CD14-positive monocyte (primary cell): ENCODE results near the gene KSR1. TPM values are rescaled to one million over a fixed set of nuclear protein-coding genes. Genes with fewer than 3 reads are reported as not detected.
A peak's percentile ranks its signal among the peaks of the same experiment; 100 is the strongest.

Experiments
- DNase-seq, 3 donors: peaks; one replicate each; pipeline ENCODE4 v3.0.0-alpha.2; 2011 to 2022
- H2AFZ ChIP-seq: 2 replicates; pipeline ENCODE4 v1.6.0; 2012; ENCODE audit warnings: mild to moderate bottlenecking, low read depth, low read length, inconsistent platforms; ENCODE audit not compliant: insufficient read depth, poor library complexity, severe bottlenecking
- H3K27ac ChIP-seq, 2 donors: 1 replicate in 1 of 2; 2 replicates in 1 of 2; pipeline ENCODE4 v1.5.1; 2012 to 2013; ENCODE audit warnings: low read length in 2 of 2, control low read depth in 1 of 2, inconsistent platforms in 1 of 2, low read depth in 1 of 2, mild to moderate bottlenecking in 1 of 2
- H3K27me3 ChIP-seq, 2 donors: one replicate each; pipeline versions ENCODE4 v1.6.0 to v1.6.1; 2011 to 2013; ENCODE audit warnings: low read length in 2 of 2; ENCODE audit not compliant: control insufficient read depth in 2 of 2, insufficient read depth in 2 of 2
- H3K36me3 ChIP-seq, 2 donors: replicated peaks in 1 of 2; 1 replicate in 1 of 2; 2 replicates in 1 of 2; pipeline versions ENCODE4 v1.5.1 to v1.6.1; 2012 to 2013; ENCODE audit warnings: low read length in 2 of 2, control low read depth in 1 of 2, inconsistent platforms in 1 of 2, mild to moderate bottlenecking in 1 of 2; ENCODE audit not compliant: insufficient read depth in 2 of 2, control insufficient read depth in 1 of 2
- H3K4me1 ChIP-seq, 2 donors: 1 replicate in 1 of 2; 2 replicates in 1 of 2; pipeline versions ENCODE4 v1.5.1 to v1.6.1; 2012 to 2013; ENCODE audit warnings: low read length in 2 of 2, control low read depth in 1 of 2, inconsistent platforms in 1 of 2, mild to moderate bottlenecking in 1 of 2, moderate library complexity in 1 of 2; ENCODE audit not compliant: insufficient read depth in 2 of 2, control insufficient read depth in 1 of 2
- H3K4me2 ChIP-seq: replicated peaks from 2 replicates; pipeline ENCODE3; 2012; ENCODE audit warnings: low read length, moderate library complexity, mild to moderate bottlenecking; ENCODE audit not compliant: poor library complexity, severe bottlenecking; ENCODE audit errors: extremely low read depth
- H3K4me3 ChIP-seq, 3 experiments: fragments of 200-600 bp in 1 of 3; sonication (generic) in 1 of 3; replicated peaks in 1 of 3; 1 replicate in 2 of 3; 2 replicates in 1 of 3; pipeline ENCODE4 v1.5.1; 2011 to 2013; ENCODE audit warnings: low read length in 3 of 3, mild to moderate bottlenecking in 3 of 3, control low read depth in 2 of 3, low read depth in 2 of 3, inconsistent platforms in 1 of 3, moderate library complexity in 1 of 3
- H3K79me2 ChIP-seq: 2 replicates; pipeline ENCODE4 v1.6.0; 2012; ENCODE audit warnings: mild to moderate bottlenecking, control low read depth, inconsistent platforms, low read length, moderate library complexity; ENCODE audit not compliant: insufficient read depth
- H3K9ac ChIP-seq: 2 replicates; pipeline ENCODE4 v1.6.0; 2017; ENCODE audit warnings: low read length, mild to moderate bottlenecking; ENCODE audit not compliant: insufficient read depth, poor library complexity, severe bottlenecking
- H3K9me3 ChIP-seq, 2 donors: replicated peaks in 1 of 2; 1 replicate in 1 of 2; 2 replicates in 1 of 2; pipeline versions ENCODE4 v1.5.1 to v1.6.1; 2012 to 2013; ENCODE audit warnings: low read length in 2 of 2, control low read depth in 1 of 2; ENCODE audit not compliant: control insufficient read depth in 1 of 2, insufficient read depth in 1 of 2
- H4K20me1 ChIP-seq: 2 replicates; pipeline ENCODE4 v1.6.0; 2012; ENCODE audit warnings: mild to moderate bottlenecking, low read length, control low read depth, moderate library complexity; ENCODE audit not compliant: insufficient read depth
- H3K27ac Mint-ChIP-seq, 7 donors: one replicate each; pipeline ENCODE4 v1.8.0; 2020; ENCODE audit warnings: mild to moderate bottlenecking in 7 of 7, mixed read lengths in 7 of 7, moderate library complexity in 6 of 7, inconsistent platforms in 2 of 7
- H3K27me3 Mint-ChIP-seq, 3 donors: one replicate each; pipeline ENCODE4 v1.8.0; 2021 to 2022; ENCODE audit warnings: low read depth in 3 of 3, mild to moderate bottlenecking in 3 of 3, mixed read lengths in 3 of 3, moderate library complexity in 3 of 3, inconsistent platforms in 1 of 3
- H3K36me3 Mint-ChIP-seq, 2 donors: one replicate each; pipeline ENCODE4 v1.8.0; 2020; ENCODE audit warnings: mixed read lengths in 2 of 2, inconsistent platforms in 1 of 2, mild to moderate bottlenecking in 1 of 2
- H3K4me1 Mint-ChIP-seq: one replicate; pipeline ENCODE4 v1.8.0; 2020; ENCODE audit warnings: mild to moderate bottlenecking, mixed read lengths
- H3K4me3 Mint-ChIP-seq, 2 donors: one replicate each; pipeline ENCODE4 v1.8.0; 2020; ENCODE audit warnings: mild to moderate bottlenecking in 2 of 2, mixed read lengths in 2 of 2, moderate library complexity in 1 of 2
- H3K9me3 Mint-ChIP-seq, 7 donors: one replicate each; pipeline ENCODE4 v1.8.0; 2020 to 2022; ENCODE audit warnings: mixed read lengths in 7 of 7, mild to moderate bottlenecking in 6 of 7, moderate library complexity in 6 of 7, inconsistent platforms in 2 of 7
- WGBS: methylation state at CpG from one replicate; pipeline ENCODE4 v1.1.5; 2013; ENCODE audit warnings: missing lambda C conversion rate; ENCODE audit not compliant: insufficient coverage; 5-methylcytosine and 5-hydroxymethylcytosine counted together
- intact Hi-C, 2 donors: fragments of 100-400 bp; cut with micrococcal nuclease; formaldehyde crosslinking; loops; one replicate each; pipeline versions ENCODE4 v1.15.0 to v1.15.1; 2023
- polyA plus RNA-seq, 3 donors: library from polyadenylated mRNA; depleted of rRNA in 1 of 3; unstranded in 2 of 3; stranded (reverse) in 1 of 3; fragments of 300-500 nt in 2 of 3; fragments of >200 nt in 1 of 3; fragmentation: Illumina TruSeq in 2 of 3; gene quantifications; 1 replicate in 2 of 3; 2 replicates in 1 of 3; pipeline ENCODE4 v1.2.3, GENCODE V29; 2012 to 2021
- TF ChIP-seq, protein P1 (sequence below): fragments of 200-600 bp; IDR thresholded peaks from one replicate; pipeline ENCODE4 v1.8.0; 2022; ENCODE audit warnings: antibody characterized with exemption, mild to moderate bottlenecking

Gene KSR1
- polyA plus RNA-seq, 3 donors, result 1.2 to 111 (median 4.2) TPM

DNA sequence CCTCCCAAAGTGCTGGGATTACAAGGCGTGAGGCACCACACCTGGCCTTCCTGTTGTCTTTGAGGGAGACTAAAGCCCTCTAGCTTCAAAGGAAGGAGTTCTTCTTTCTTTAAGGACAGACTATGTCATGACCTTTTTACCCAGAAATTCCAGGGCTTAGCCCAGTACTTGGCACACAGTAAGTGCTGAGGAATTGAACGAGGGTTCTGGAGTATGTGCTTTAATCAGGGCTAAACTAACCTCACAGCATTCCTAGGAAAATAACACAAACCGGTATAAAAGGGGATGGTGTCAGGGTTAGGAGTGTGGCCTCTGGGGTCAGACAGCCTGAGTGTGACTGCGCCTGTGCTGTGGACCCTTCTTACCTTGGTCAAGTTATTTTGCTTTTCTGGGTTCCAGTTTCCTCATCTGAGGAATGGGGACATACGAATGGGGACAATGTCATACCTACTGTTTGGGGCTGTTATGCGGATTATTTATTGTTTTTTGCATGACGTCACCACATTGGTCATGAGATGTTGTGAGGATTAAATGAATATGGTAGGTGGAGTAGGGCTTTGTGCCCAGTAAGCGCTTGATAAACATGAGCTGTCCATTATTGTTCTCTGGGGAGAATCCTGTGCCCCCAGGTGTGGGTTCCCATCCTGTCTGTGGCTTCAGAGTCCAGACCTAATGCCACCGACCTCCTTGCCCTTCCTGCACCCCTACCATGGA lies 21.9 kb downstream of the KSR1 start:
- no peak overlapping the region for H3K9ac ChIP-seq
- H3K4me1 Mint-ChIP-seq, result peaks cover 70% of the 10 kb centered on the region
- H3K4me2 ChIP-seq, result no peak overlapping the region
- H3K9me3 Mint-ChIP-seq, result no peaks in the 10 kb centered on the region
- H3K36me3 Mint-ChIP-seq, result peaks cover 5 to 10% of the 10 kb centered on the region in 2 donors
- TF ChIP-seq, protein P1, sequence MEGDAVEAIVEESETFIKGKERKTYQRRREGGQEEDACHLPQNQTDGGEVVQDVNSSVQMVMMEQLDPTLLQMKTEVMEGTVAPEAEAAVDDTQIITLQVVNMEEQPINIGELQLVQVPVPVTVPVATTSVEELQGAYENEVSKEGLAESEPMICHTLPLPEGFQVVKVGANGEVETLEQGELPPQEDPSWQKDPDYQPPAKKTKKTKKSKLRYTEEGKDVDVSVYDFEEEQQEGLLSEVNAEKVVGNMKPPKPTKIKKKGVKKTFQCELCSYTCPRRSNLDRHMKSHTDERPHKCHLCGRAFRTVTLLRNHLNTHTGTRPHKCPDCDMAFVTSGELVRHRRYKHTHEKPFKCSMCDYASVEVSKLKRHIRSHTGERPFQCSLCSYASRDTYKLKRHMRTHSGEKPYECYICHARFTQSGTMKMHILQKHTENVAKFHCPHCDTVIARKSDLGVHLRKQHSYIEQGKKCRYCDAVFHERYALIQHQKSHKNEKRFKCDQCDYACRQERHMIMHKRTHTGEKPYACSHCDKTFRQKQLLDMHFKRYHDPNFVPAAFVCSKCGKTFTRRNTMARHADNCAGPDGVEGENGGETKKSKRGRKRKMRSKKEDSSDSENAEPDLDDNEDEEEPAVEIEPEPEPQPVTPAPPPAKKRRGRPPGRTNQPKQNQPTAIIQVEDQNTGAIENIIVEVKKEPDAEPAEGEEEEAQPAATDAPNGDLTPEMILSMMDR, result no peak
- no peak overlapping the region for H3K27ac Mint-ChIP-seq
- intact Hi-C loops, result no loop called here
- peaks cover 82% of the 10 kb centered on the region for H4K20me1 ChIP-seq
- no peaks in the 10 kb centered on the region for H3K27me3 ChIP-seq
- no peak overlapping the region for H3K4me3 ChIP-seq
- peaks cover 94% of the 10 kb centered on the region for H3K79me2 ChIP-seq
- no peaks in the 10 kb centered on the region for H3K9me3 ChIP-seq
- 91% methylated on average over 5 of the region's 9 CpGs for WGBS
- no peaks in the 10 kb centered on the region for H3K36me3 ChIP-seq
- H3K4me3 Mint-ChIP-seq, result no peak overlapping the region
- H3K27ac ChIP-seq, result no peak overlapping the region
- peaks cover 0 to 2% (median 0%) of the 10 kb centered on the region in 3 donors for H3K27me3 Mint-ChIP-seq
- no peak for DNase-seq
- no peak overlapping the region for H2AFZ ChIP-seq
- peaks cover 24 to 40% of the 10 kb centered on the region in 2 donors for H3K4me1 ChIP-seq

DNA sequence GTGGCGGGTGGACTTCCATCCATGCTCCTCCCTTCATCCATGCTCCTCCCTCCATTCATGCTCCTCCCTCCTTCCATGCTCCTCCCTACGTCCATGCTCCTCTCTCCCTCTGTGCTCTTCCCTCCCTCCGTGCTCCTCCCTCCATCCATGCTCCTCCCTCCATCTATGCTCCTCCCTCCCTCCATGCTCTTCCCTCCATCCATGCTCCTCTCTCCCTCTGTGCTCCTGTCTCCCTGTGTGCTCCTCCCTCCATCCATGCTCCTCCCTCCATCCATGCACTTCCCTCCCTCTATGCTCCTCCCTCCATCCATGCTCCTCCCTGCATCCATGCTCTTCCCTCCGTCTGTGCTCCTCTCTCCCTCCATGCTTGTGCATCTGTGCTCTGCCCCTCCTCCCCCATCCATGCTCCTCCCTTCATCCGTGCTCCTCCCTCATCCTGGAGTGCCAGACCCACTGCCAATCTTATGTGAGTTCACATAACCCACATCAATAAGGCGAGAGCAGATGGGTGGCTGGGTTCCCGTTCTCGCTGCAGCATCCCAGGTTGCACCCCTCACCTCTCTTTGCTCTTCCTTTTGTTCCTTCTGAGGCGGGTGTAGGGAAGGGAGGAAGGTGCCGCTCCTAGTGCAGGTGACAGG lies 22.8 kb downstream of the KSR1 start:
- H2AFZ ChIP-seq, result no peak overlapping the region
- H3K9me3 ChIP-seq, result no peaks in the 10 kb centered on the region
- TF ChIP-seq, protein P1, result no peak
- peaks cover 15 to 31% of the 10 kb centered on the region in 2 donors for H3K4me1 ChIP-seq
- no peaks in the 10 kb centered on the region for H3K36me3 ChIP-seq
- Mint-ChIP-seq H3K27me3 (peaks cover 0 to 2% (median 0%) of the 10 kb centered on the region in 3 donors), H3K4me1 (peaks cover 67% of the 10 kb centered on the region), H3K4me3 (no peak overlapping the region), H3K36me3 (peaks cover 11 to 16% of the 10 kb centered on the region in 2 donors), H3K27ac (peak overlapping the region in 1 of 7 donors; percentile 48), H3K9me3 (no peaks in the 10 kb centered on the region)
- no peak overlapping the region for H3K9ac ChIP-seq
- peaks cover 82% of the 10 kb centered on the region for H4K20me1 ChIP-seq
- H3K27me3 ChIP-seq, result no peaks in the 10 kb centered on the region
- H3K4me3 ChIP-seq, result no peak overlapping the region
- intact Hi-C loops, result no loop called here
- 99% methylated on average over 5 of the region's 10 CpGs for WGBS
- H3K79me2 ChIP-seq, result peaks cover 94% of the 10 kb centered on the region
- H3K27ac ChIP-seq, result no peak overlapping the region
- DNase-seq, result no peak
- H3K4me2 ChIP-seq, result no peak overlapping the region
